Measurements from ENCODE around the gene NWD2.
A peak's percentile ranks its signal among the peaks of the same experiment; 100 is the strongest.

The NWD2 gene

DNA sequence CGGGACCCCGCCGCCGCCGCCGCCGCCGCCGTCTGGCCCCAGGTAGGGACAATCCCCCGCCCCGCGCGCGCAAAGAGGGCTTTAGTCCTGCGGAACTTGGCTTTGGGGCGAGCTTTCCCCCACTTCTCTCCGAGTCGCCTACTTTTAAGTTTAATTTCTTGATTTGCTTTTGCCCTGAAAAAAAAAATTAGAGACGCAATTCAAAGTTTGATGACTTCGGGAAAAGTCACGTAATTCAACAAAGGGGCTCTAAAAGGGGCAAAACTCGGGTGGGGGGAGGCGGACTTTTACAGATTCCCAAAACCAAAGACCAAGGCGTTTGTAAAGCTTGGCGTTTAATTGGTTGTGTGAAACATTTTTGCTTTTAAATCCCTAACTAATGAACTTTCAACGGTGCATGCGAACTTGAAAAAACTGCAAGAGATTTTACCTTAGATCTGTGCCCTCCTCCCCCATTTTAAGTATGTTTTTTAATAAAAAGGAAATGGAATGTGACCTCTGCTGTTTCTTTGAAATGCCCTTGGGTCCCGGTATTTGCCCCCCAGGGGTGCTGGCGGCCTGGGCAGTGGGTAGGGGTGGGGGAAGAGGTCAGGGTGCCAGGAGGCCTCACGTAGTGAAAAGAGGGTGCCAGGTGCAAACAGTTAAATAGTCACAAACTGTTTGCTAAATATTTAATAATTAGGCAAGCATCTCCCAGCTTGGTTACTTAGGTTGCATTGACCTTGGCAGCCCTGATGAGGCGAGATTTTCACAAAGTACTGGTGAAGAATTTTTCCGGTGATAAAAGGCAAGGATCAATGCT is 209.7 kb downstream of the NWD2 start:
- Histone ChIP-seq H3K27me3 (ENCODE audit: control insufficient read depth in 1 of 2, insufficient read depth in 2 of 2, low read length in 2 of 2) (peaks cover 11 to 12% of the 10 kb centered on the region in 2 donors), H3K36me3 (ENCODE audit: control insufficient read depth in 2 of 2, insufficient read depth in 2 of 2, low read length in 2 of 2) (no peaks in the 10 kb centered on the region), H3K4me1 (ENCODE audit: control insufficient read depth, insufficient read depth, low read length) (peaks cover 6% of the 10 kb centered on the region), H3K4me3 (ENCODE audit: low read length in 2 of 2) (peak overlapping the region in 1 of 2 donors; percentile 71), H3K27ac (ENCODE audit: low read length) (no peak overlapping the region), H3K9ac (ENCODE audit: low read length in 2 of 2) (no peak overlapping the region), H3K9me3 (ENCODE audit: control insufficient read depth in 2 of 2, low read length in 2 of 2) (no peaks in the 10 kb centered on the region)

GRCh38 chr4:37455301-37456131 is 211.0 kb downstream of the NWD2 start:
- Histone ChIP-seq H3K36me3 (ENCODE audit: control insufficient read depth in 2 of 2, insufficient read depth in 2 of 2, low read length in 2 of 2) (no peaks in the 10 kb centered on the region), H3K27me3 (ENCODE audit: control insufficient read depth in 1 of 2, insufficient read depth in 2 of 2, low read length in 2 of 2) (peaks cover 4 to 9% of the 10 kb centered on the region in 2 donors), H3K9ac (ENCODE audit: low read length in 2 of 2) (no peak overlapping the region), H3K27ac (ENCODE audit: low read length) (no peak overlapping the region), H3K4me3 (ENCODE audit: low read length in 2 of 2) (no peak overlapping the region), H3K4me1 (ENCODE audit: control insufficient read depth, insufficient read depth, low read length) (peaks cover 6% of the 10 kb centered on the region), H3K9me3 (ENCODE audit: control insufficient read depth in 2 of 2, low read length in 2 of 2) (no peaks in the 10 kb centered on the region)

- Histone ChIP-seq H3K4me3 (ENCODE audit: low read length in 2 of 2) (no peak overlapping the region), H3K27ac (ENCODE audit: low read length) (no peak overlapping the region), H3K36me3 (ENCODE audit: control insufficient read depth in 2 of 2, insufficient read depth in 2 of 2, low read length in 2 of 2) (no peaks in the 10 kb centered on the region), H3K27me3 (ENCODE audit: control insufficient read depth in 1 of 2, insufficient read depth in 2 of 2, low read length in 2 of 2) (no peaks in the 10 kb centered on the region), H3K9me3 (ENCODE audit: control insufficient read depth in 2 of 2, low read length in 2 of 2) (no peaks in the 10 kb centered on the region), H3K4me1 (ENCODE audit: control insufficient read depth, insufficient read depth, low read length) (no peaks in the 10 kb centered on the region), H3K9ac (ENCODE audit: low read length in 2 of 2) (no peak overlapping the region)
Observed at GRCh38 chr4:37461801-37462200, 217.3 kb downstream of the NWD2 start.

- no peak overlapping the region for H3K27ac ChIP-seq (ENCODE audit: low read length)
- no peaks in the 10 kb centered on the region for H3K4me1 ChIP-seq (ENCODE audit: control insufficient read depth, insufficient read depth, low read length)
- H3K36me3 ChIP-seq (ENCODE audit: control insufficient read depth in 2 of 2, insufficient read depth in 2 of 2, low read length in 2 of 2): no peaks in the 10 kb centered on the region
- H3K4me3 ChIP-seq (ENCODE audit: low read length in 2 of 2): no peak overlapping the region
- no peak overlapping the region for H3K9ac ChIP-seq (ENCODE audit: low read length in 2 of 2)
- H3K27me3 ChIP-seq (ENCODE audit: control insufficient read depth in 1 of 2, insufficient read depth in 2 of 2, low read length in 2 of 2): no peaks in the 10 kb centered on the region
- no peaks in the 10 kb centered on the region for H3K9me3 ChIP-seq (ENCODE audit: control insufficient read depth in 2 of 2, low read length in 2 of 2)
Observed at GRCh38 chr4:37463033-37463856, 218.7 kb downstream of the NWD2 start.

DNA sequence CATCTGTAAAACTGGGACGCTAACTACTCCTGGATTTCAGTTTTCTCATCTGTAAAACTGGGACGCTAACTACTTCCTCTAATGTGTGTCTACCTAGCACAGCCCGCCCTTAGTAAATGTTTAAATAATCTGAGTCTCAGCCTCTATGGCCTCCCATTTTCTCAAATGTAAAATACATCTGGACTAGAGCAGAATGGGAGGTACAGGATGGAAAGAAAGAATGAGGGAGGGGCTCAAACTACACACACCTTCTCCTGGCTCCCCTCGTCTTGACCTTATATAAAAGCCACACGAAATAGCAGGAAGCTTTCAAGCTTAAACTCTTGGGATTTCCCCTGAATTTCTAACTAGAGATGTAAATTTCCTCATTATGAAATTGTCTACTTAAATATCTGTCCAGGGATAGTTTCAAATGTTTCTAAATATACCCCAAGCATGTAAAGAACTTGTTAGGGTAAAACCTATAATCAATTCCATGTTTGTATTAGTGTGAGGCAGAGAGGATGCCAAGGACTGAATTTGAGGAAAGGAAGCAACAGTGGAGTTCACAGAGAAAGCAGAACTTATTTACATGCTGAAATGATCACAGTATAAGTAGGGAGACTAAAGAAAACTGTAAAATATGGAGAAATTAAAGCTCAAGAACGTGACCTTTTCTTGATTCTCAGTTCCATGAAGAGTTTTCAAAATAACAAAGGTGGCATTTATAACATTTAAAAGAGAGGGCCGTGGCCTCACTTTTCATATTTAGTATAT is 220.0 kb downstream of the NWD2 start:
- Histone ChIP-seq H3K4me3 (ENCODE audit: low read length in 2 of 2) (no peak overlapping the region), H3K27ac (ENCODE audit: low read length) (no peak overlapping the region), H3K4me1 (ENCODE audit: control insufficient read depth, insufficient read depth, low read length) (no peaks in the 10 kb centered on the region), H3K9ac (ENCODE audit: low read length in 2 of 2) (no peak overlapping the region), H3K9me3 (ENCODE audit: control insufficient read depth in 2 of 2, low read length in 2 of 2) (no peaks in the 10 kb centered on the region), H3K36me3 (ENCODE audit: control insufficient read depth in 2 of 2, insufficient read depth in 2 of 2, low read length in 2 of 2) (no peaks in the 10 kb centered on the region), H3K27me3 (ENCODE audit: control insufficient read depth in 1 of 2, insufficient read depth in 2 of 2, low read length in 2 of 2) (no peaks in the 10 kb centered on the region)

GRCh38 chr4:37465296-37465695 is 220.8 kb downstream of the NWD2 start:
- H3K4me1 ChIP-seq (ENCODE audit: control insufficient read depth, insufficient read depth, low read length): no peaks in the 10 kb centered on the region
- H3K9ac ChIP-seq (ENCODE audit: low read length in 2 of 2): no peak overlapping the region
- no peaks in the 10 kb centered on the region for H3K9me3 ChIP-seq (ENCODE audit: control insufficient read depth in 2 of 2, low read length in 2 of 2)
- H3K4me3 ChIP-seq (ENCODE audit: low read length in 2 of 2): no peak overlapping the region
- no peaks in the 10 kb centered on the region for H3K36me3 ChIP-seq (ENCODE audit: control insufficient read depth in 2 of 2, insufficient read depth in 2 of 2, low read length in 2 of 2)
- H3K27me3 ChIP-seq (ENCODE audit: control insufficient read depth in 1 of 2, insufficient read depth in 2 of 2, low read length in 2 of 2): no peaks in the 10 kb centered on the region
- no peak overlapping the region for H3K27ac ChIP-seq (ENCODE audit: low read length)

DNA sequence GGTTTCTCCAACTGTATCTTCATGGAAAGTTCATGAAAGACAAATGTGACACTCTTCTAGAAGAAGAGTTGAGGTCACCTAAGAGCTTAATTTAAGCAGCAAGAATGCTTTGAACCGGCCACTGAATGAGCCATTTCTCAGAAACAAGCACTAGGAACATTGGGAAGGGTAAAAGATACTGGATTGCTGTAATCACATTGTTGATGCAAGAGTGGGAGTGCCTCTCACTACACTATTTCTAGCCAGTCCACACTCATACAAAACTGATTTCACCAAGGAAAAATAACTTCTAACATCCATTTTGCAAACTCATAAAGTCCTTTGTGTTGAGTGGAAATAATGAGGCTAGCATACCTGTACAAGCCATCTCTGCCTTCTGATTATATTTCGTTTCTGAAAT is 221.3 kb downstream of the NWD2 start:
- Histone ChIP-seq H3K9me3 (ENCODE audit: control insufficient read depth in 2 of 2, low read length in 2 of 2) (no peaks in the 10 kb centered on the region), H3K27ac (ENCODE audit: low read length) (no peak overlapping the region)

DNA sequence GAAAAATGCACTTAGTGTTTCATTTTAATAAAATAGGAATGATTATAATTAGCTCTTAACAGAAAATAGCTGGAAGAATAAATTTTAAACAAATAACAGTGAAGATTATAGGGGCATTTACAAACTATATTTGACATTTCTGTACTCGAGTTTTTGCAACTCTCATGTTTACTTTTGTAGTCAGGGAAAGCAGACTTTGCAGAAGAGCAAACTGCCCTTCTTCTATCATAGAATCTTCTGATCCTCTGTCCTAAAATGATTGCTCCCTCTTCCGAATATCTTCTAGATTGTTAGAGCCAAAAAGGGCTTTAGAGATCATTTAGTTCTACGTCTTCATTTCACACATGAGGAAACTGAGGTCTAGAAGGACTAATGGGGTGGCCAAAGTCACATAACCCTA is 222.7 kb downstream of the NWD2 start:
- Histone ChIP-seq H3K27ac (ENCODE audit: low read length) (no peak overlapping the region), H3K9me3 (ENCODE audit: control insufficient read depth in 2 of 2, low read length in 2 of 2) (no peaks in the 10 kb centered on the region), H3K9ac (ENCODE audit: low read length in 2 of 2) (no peak overlapping the region), H3K27me3 (ENCODE audit: control insufficient read depth in 1 of 2, insufficient read depth in 2 of 2, low read length in 2 of 2) (no peaks in the 10 kb centered on the region), H3K4me1 (ENCODE audit: control insufficient read depth, insufficient read depth, low read length) (no peaks in the 10 kb centered on the region), H3K4me3 (ENCODE audit: low read length in 2 of 2) (no peak overlapping the region), H3K36me3 (ENCODE audit: control insufficient read depth in 2 of 2, insufficient read depth in 2 of 2, low read length in 2 of 2) (no peaks in the 10 kb centered on the region)

More for the DNA sequence above, 221.3 kb downstream of the NWD2 start:
- H3K27me3 ChIP-seq (ENCODE audit: control insufficient read depth in 1 of 2, insufficient read depth in 2 of 2, low read length in 2 of 2): no peaks in the 10 kb centered on the region
- H3K36me3 ChIP-seq (ENCODE audit: control insufficient read depth in 2 of 2, insufficient read depth in 2 of 2, low read length in 2 of 2): no peaks in the 10 kb centered on the region
- H3K9ac ChIP-seq (ENCODE audit: low read length in 2 of 2): no peak overlapping the region
- no peak overlapping the region for H3K4me3 ChIP-seq (ENCODE audit: low read length in 2 of 2)
- H3K4me1 ChIP-seq (ENCODE audit: control insufficient read depth, insufficient read depth, low read length): no peaks in the 10 kb centered on the region

- Histone ChIP-seq H3K36me3 (ENCODE audit: control insufficient read depth in 2 of 2, insufficient read depth in 2 of 2, low read length in 2 of 2) (no peaks in the 10 kb centered on the region), H3K9me3 (ENCODE audit: control insufficient read depth in 2 of 2, low read length in 2 of 2) (no peaks in the 10 kb centered on the region), H3K4me1 (ENCODE audit: control insufficient read depth, insufficient read depth, low read length) (no peaks in the 10 kb centered on the region), H3K27me3 (ENCODE audit: control insufficient read depth in 1 of 2, insufficient read depth in 2 of 2, low read length in 2 of 2) (no peaks in the 10 kb centered on the region), H3K9ac (ENCODE audit: low read length in 2 of 2) (no peak overlapping the region), H3K27ac (ENCODE audit: low read length) (no peak overlapping the region), H3K4me3 (ENCODE audit: low read length in 2 of 2) (no peak overlapping the region)
Observed at GRCh38 chr4:37467824-37468223, 223.3 kb downstream of the NWD2 start.

- Histone ChIP-seq H3K4me3 (ENCODE audit: low read length in 2 of 2) (no peak overlapping the region), H3K27ac (ENCODE audit: low read length) (no peak overlapping the region), H3K9ac (ENCODE audit: low read length in 2 of 2) (no peak overlapping the region), H3K27me3 (ENCODE audit: control insufficient read depth in 1 of 2, insufficient read depth in 2 of 2, low read length in 2 of 2) (no peaks in the 10 kb centered on the region), H3K4me1 (ENCODE audit: control insufficient read depth, insufficient read depth, low read length) (no peaks in the 10 kb centered on the region), H3K9me3 (ENCODE audit: control insufficient read depth in 2 of 2, low read length in 2 of 2) (no peaks in the 10 kb centered on the region), H3K36me3 (ENCODE audit: control insufficient read depth in 2 of 2, insufficient read depth in 2 of 2, low read length in 2 of 2) (no peaks in the 10 kb centered on the region)
Observed at GRCh38 chr4:37469286-37469685, 224.7 kb downstream of the NWD2 start.

Measured in stomach smooth muscle (tissue), 2 donors.